Measurements from ENCODE around the gene RUBCN.
"Not testable (repeated sequence)": the region's sequence is repeated elsewhere in the genome, so short reads cannot be mapped to it uniquely, and the experiment has no call there.

RUBCN gene

GRCh38 chr3:197654998-197655330 is 81.7 kb downstream of the RUBCN start:
- not testable (repeated sequence) for DNase-seq

- not testable (repeated sequence) for DNase-seq
These were observed 82.4 kb downstream of the RUBCN start for GRCh38 chr3:197654090-197654997.

GRCh38 chr3:197652860-197653259 is 83.8 kb downstream of the RUBCN start:
- DNase-seq: not testable (repeated sequence)

- not testable (repeated sequence) for DNase-seq
These were observed 89.1 kb downstream of the RUBCN start for GRCh38 chr3:197647649-197648048.

GRCh38 chr3:197647191-197647590 is 89.5 kb downstream of the RUBCN start:
- DNase-seq: not testable (repeated sequence)

- not testable (repeated sequence) for DNase-seq
These were observed 90.4 kb downstream of the RUBCN start for GRCh38 chr3:197646294-197646693.

GRCh38 chr3:197637556-197637955 is 99.1 kb downstream of the RUBCN start:
- DNase-seq: not testable (repeated sequence)

- DNase-seq: not testable (repeated sequence)
These were observed 104.7 kb downstream of the RUBCN start for GRCh38 chr3:197631989-197632388.

GRCh38 chr3:197630766-197631165 is 105.9 kb downstream of the RUBCN start:
- not testable (repeated sequence) for DNase-seq

GRCh38 chr3:197629286-197629685 is 107.4 kb downstream of the RUBCN start:
- not testable (repeated sequence) for DNase-seq

DNA sequence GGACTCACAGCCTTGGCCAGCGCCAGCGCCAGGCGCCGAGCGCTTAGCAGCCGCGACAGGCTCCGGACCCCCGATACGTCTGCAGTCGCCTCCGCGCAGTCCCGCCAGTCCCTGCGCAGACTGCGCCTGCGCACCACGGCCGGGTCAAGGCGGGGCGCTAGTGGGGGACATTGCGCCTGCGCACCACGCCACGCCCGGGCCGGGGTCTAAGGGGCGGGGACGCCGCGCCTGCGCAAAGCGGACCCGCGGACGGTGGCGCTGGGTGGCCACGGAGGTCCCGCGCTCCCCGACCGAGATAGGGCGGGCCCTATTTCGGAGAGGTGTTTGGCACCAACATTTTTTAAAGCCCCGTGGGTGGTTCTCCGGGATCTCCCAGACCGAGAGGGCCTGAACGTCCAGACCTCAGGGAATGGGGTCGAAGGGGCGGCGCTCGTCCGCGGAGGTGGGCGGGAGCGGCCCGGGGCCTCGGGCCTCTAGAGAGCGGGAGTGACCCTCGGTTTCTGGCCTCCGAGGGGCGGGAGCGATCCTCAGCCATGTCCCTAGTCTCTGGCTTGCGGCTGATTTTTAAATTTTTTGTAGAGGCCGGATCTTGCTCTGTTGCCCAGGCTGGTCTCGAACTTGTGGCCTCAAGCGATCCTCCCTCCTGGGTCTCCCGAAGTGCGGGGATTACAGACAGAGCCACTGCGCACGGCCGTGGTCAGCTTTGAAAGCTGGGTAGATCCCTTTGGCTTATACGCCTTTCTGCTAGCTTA is 108.8 kb downstream of the RUBCN start:
- DNase-seq: not testable (repeated sequence)

GRCh38 chr3:197627158-197627771 is 109.4 kb downstream of the RUBCN start:
- not testable (repeated sequence) for DNase-seq

- not testable (repeated sequence) for DNase-seq
These were observed 110.1 kb downstream of the RUBCN start for GRCh38 chr3:197626404-197627157.

DNA sequence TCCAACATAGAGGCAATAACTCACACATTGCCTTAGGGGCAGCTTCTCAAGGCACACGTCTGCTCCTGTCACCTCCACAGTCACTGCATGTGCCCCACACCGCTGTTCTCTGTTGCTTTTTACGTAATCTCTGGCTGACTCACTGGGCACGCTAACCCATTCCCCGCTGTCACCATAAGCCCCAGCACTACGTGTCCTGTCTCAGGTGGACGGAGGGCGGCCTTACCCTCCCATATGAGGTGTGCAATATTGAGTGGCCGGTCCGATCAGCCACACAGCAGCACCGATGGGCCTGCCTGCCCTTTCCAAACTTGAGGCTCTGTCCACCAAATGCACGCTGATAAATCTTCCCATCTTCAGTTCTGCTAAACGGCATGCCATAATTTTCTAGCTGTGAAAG is 115.2 kb downstream of the RUBCN start:
- not testable (repeated sequence) for DNase-seq
